ENCODE results near the gene C1orf141. TPM values are rescaled to one million over a fixed set of nuclear protein-coding genes. Genes with fewer than 3 reads are reported as not detected.
A peak's percentile ranks its signal among the peaks of the same experiment; 100 is the strongest.

Gene C1orf141
- total RNA-seq, 2 experiments from 2014 or later = not detected

GRCh38 chr1:67171978-67172377 lies 37.2 kb upstream of the C1orf141 start:
- ATAC-seq (peak; percentile 64), DNase-seq (no peak)
- peak overlapping the region; percentile 54 for H3K4me3 Mint-ChIP-seq
- CTCF ChIA-PET = interaction anchor here (0.8 to 6.7 kb wide), 11 partner anchors 9 to 329 kb away, joined by 3 to 70 read pairs (median 4); no protein-coding TSS in a partner anchor
- POLR2A ChIA-PET = interaction anchor here (0.7 to 1.6 kb wide), 6 partner anchors 9 to 330 kb away, joined by 3 to 11 read pairs (median 4); no protein-coding TSS in a partner anchor
- intact Hi-C loops (cut with micrococcal nuclease) = loop anchor here (2.0 kb wide), 2 partner anchors 23 to 161 kb away; no protein-coding TSS in a partner anchor
- TF ChIP-seq CTCF (IDR thresholded peaks at IDR 0.05) = no peak
- H3K27ac Mint-ChIP-seq = peak overlapping the region; percentile 95
- H3K36me3 Mint-ChIP-seq (ENCODE audit: low read depth) = peaks cover 11% of the 10 kb centered on the region
- peaks cover 59% of the 10 kb centered on the region for H3K4me1 Mint-ChIP-seq (ENCODE audit: low read depth)
- H3K27me3 Mint-ChIP-seq = peaks cover 2% of the 10 kb centered on the region
- H3K9me3 Mint-ChIP-seq = peaks cover 8% of the 10 kb centered on the region

DNA sequence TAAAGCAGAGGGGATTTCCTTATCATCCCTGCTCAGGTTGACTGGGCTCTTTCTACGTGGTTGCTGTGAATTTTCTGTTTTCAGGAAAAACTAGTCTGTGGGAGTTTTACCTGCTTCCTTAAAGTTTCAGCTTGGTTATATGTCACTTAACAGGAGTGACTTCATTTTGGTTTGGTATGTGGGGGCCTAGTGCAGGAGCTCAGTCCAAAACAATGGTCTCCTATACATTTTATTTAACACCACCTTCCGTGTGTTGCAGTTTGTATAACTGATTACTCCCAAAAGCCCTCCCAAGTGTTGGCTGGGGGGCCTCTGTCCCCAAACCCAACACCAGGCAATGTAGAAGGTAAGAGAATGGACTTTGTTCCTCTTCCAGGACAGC lies 36.8 kb upstream of the C1orf141 start:
- ChIA-PET CTCF (interaction anchor here (0.8 to 6.7 kb wide), 11 partner anchors 9 to 329 kb away, joined by 3 to 70 read pairs (median 4); no protein-coding TSS in a partner anchor), POLR2A (interaction anchor here (0.7 to 1.6 kb wide), 8 partner anchors 9 to 331 kb away, joined by 3 to 11 read pairs (median 3); no protein-coding TSS in a partner anchor)
- H3K36me3 Mint-ChIP-seq (ENCODE audit: low read depth) = peaks cover 9% of the 10 kb centered on the region
- ATAC-seq (peak; percentile 4), DNase-seq (no peak)
- TF ChIP-seq CTCF (IDR thresholded peaks at IDR 0.05) = no peak
- peaks cover 59% of the 10 kb centered on the region for H3K4me1 Mint-ChIP-seq (ENCODE audit: low read depth)
- intact Hi-C loops (cut with micrococcal nuclease) = loop anchor here (2.0 kb wide), 2 partner anchors 23 to 161 kb away; no protein-coding TSS in a partner anchor
- H3K4me3 Mint-ChIP-seq = peak overlapping the region; percentile 54
- H3K27me3 Mint-ChIP-seq = peaks cover 2% of the 10 kb centered on the region
- H3K27ac Mint-ChIP-seq = peak overlapping the region; percentile 95
- H3K9me3 Mint-ChIP-seq = peaks cover 8% of the 10 kb centered on the region

GRCh38 chr1:67170751-67171573 lies 36.2 kb upstream of the C1orf141 start:
- intact Hi-C loops (cut with micrococcal nuclease) = loop anchor here (2.0 kb wide), 2 partner anchors 24 to 162 kb away; no protein-coding TSS in a partner anchor
- no peak for TF ChIP-seq CTCF (IDR thresholded peaks at IDR 0.05)
- POLR2A ChIA-PET = interaction anchor here (0.6 to 1.6 kb wide), 7 partner anchors 8 to 258 kb away, joined by 3 to 11 read pairs (median 3); no protein-coding TSS in a partner anchor

DNA sequence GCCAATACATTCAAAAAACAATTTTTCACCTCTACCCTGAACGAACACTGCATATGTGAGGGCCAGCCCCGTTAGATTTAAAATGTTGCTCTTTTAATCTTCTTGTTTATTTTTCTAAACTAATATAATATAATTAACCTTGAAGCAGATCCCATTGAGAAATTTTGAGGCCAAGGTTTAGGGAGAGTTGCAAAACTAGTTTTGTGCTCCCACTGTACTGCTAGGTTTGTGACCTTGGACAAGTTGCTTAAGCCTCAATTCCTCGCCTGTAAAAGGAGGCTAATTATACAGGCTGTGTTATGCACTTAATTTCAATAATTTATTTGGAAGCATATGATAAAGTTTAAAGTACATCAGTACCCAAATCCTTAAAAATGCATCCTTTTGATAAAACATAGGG lies 35.2 kb upstream of the C1orf141 start:
- TF ChIP-seq CTCF (IDR thresholded peaks at IDR 0.05) = no peak
- ChIA-PET CTCF (interaction anchor here (1.0 to 6.7 kb wide), 3 partner anchors 44 to 331 kb away, joined by 3 to 70 read pairs (median 3); no protein-coding TSS in a partner anchor), POLR2A (interaction anchor here (0.6 kb wide), 1 partner anchor 115 kb away, joined by 3 read pairs; no protein-coding TSS in a partner anchor)
- ATAC-seq = no peak
- Mint-ChIP-seq H3K9me3 (peaks cover 7% of the 10 kb centered on the region), H3K27ac (peak overlapping the region; percentile 20), H3K36me3 (ENCODE audit: low read depth) (peaks cover 3% of the 10 kb centered on the region), H3K27me3 (peaks cover 4% of the 10 kb centered on the region), H3K4me1 (ENCODE audit: low read depth) (peaks cover 56% of the 10 kb centered on the region), H3K4me3 (peak overlapping the region; percentile 5)
- no peak for DNase-seq
- intact Hi-C loops (cut with micrococcal nuclease) = loop anchor here (2.0 kb wide), 2 partner anchors 25 to 163 kb away; no protein-coding TSS in a partner anchor

More at GRCh38 chr1:67170751-67171573, 36.2 kb upstream of the C1orf141 start:
- peaks cover 4% of the 10 kb centered on the region for H3K27me3 Mint-ChIP-seq
- peak overlapping the region; percentile 54 for H3K4me3 Mint-ChIP-seq
- H3K36me3 Mint-ChIP-seq (ENCODE audit: low read depth) = peaks cover 8% of the 10 kb centered on the region
- H3K27ac Mint-ChIP-seq = peak overlapping the region; percentile 95
- peaks cover 8% of the 10 kb centered on the region for H3K9me3 Mint-ChIP-seq
- CTCF ChIA-PET = interaction anchor here (0.8 to 6.7 kb wide), 8 partner anchors 8 to 353 kb away, joined by 3 to 70 read pairs (median 6); no protein-coding TSS in a partner anchor
- DNase-seq = peak; percentile 63
- peaks cover 61% of the 10 kb centered on the region for H3K4me1 Mint-ChIP-seq (ENCODE audit: low read depth)
- ATAC-seq = peak; percentile 28
